NCI-H2171 treated with DMSO at 0.1 percent for 48 hours (cell line): ENCODE measurements around the gene ZSWIM9.

ENCODE experiments used
- DNase-seq: peaks from one replicate; lab custom pipeline; 2025; lab: John Stamatoyannopoulos, UW

Gene ZSWIM9

DNA sequence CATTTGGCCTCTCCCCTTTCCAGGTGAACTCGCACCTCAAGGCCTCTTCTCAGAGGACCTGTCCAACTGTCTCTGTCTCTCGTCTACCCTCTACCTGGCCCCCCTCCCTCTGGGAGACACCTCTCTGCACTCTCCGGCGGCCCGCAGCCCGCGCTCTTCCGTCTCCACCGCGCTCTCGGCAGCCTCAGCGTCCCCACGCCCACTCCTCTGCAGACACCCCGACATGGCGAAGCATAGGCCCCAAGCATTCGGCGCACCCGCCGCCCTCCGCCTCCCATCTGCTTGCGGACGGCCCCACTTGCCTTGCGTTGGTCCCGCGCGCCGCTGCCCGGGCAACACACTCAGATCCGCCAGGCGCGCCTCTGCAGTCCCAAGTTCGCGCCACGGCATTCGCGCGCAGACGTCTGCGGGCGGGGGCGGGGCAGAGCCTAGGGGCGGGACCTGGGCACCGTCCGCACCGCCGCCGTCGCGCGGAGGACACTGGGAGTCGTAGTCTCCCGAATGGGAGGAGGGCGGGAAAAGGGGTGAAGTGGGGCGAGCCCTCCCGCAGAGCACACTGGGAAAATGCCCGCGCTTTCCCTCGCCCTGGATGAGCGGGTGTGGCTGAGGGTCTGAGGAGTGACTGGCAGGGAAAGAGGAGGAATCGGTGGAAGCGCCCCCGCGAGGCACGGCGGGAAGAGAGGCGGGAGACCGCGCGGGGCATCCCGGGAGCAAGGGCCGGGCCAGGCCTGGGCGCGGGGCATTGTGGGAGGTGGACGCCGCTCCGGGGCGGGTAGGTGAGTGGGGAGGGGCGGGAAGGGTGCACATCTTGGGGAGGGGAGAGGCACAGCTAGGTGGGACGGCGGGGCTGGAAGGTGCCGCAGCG is at the start of gene ZSWIM9, which contains the start of gene LIG1:
Gene ZSWIM9 (plus strand): TSS at position 742 of the 865 bp plus-strand sequence. CDS start 1,123 bp downstream, outside the sequence.
Gene LIG1 (minus strand): TSS at position 406 of the 865 bp plus-strand sequence. CDS start 4,778 bp downstream, outside the sequence.
- DNase-seq: peak; percentile 98

DNA sequence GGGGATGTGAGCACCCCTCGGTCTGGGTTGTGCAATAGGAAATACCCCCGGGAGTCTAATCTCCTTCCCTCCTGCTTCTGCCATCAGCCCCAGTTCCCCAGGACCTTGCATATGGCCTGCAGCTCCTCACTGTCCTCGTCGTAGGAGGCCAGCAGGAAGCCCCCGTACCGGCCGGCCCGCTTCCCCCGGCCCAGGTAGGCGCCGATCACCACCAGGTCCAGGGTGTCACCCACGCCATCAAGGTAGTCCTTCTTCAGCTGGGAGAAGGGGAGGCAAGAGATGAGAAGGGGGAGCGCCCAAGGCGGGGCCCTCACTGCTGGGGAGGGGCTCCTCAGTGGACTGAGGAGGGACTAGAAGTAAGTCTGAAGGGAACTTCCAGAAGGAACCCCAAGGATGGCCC is 49.4 kb upstream of the ZSWIM9 start:
- DNase-seq: no peak

DNA sequence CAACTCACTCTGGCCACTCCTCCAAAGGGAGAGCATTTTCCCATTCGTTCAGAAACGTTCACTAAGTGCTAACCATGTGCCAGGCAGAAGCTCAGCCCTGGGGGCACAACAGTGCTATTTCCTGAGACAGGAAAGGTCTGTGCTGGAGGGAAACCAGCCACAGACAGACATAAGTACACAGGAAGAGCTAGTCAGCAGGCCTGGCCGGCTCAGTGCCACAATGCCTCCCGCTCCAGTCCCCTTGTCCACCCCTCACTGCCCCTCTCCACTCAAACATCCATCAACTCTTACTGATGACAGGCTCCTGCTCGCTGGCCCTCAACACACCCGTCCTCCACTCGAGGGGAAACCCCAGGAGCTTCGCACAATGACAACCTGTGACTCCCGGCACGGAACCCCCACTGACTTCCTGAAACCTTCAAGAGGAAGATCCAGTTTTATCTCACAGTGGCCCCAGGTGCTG is 48.5 kb upstream of the ZSWIM9 start:
- no peak for DNase-seq

DNA sequence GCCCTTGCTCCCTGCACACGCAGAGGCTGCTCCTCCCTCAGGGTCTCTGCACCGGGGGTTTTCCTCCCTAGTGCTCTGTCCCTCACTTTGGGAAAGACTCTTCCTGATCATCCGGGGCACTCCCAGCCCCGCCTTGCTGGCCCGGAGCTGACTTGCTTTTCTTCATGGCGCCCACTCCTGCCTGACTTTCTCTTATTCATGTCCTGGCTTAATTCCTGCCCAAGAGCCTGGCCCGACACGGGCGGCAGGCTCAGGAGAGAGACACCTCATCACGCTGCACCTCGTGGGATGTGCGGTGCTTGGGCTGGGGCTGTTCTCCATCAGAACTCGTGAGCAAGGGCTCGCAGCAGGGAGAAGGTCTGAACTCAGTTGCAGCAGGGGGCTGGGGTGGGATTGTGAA is 48.1 kb upstream of the ZSWIM9 start:
- no peak for DNase-seq

DNA sequence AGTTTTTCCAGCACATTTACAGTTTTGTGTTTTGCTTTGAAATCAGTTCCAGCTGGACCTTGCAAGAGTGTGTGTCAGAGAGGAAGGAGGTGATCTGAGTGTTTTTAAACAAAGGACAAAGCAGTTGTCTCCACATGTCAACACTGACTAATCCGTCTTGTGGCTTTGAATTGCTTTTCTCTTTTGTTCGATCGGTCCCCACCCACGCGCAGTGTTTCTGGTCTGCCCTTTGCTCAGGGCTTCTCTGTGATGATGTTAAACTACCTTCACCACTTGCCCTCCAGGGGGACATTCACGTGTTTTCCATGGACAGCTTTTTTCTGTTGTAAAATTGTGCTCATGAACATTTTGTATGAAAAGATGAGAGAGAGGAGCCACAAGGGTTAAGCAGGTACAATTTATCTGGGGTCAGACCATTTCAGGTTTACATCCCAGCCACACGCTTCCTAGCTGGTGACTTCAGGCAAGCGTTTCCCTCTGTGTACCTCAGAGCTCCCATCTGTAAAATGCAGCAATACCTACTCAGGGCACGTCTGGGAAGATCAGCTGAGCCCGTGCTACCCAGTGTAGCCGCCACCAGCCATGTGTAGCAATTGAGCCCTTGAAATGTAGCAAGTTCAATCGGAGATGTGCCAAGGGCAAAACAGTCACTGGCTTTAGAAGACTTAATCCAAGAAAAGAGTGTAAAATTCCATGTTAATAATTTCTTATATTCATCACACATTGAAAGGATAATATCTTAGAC is 46.4 kb upstream of the ZSWIM9 start:
- no peak for DNase-seq

DNA sequence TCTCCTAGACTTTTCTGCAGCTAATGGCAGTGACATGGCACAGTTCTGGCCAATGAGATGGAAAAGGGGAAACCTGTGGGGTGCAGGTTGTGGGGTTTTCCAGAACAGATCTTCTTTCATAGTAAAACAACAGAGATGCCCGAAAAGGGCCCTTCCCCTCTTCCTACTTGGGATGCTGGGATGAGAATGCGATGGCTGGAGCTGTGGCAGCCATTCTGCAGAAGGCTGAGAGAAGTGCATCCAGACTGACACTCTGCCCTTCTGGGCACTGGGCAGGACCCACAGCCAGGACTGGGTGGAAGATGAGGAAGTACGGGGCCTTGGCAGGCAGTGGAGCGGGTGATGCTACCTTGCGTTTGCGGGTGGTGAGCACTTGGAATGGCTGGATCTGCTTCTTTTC is 42.9 kb upstream of the ZSWIM9 start:
- DNase-seq: no peak

DNA sequence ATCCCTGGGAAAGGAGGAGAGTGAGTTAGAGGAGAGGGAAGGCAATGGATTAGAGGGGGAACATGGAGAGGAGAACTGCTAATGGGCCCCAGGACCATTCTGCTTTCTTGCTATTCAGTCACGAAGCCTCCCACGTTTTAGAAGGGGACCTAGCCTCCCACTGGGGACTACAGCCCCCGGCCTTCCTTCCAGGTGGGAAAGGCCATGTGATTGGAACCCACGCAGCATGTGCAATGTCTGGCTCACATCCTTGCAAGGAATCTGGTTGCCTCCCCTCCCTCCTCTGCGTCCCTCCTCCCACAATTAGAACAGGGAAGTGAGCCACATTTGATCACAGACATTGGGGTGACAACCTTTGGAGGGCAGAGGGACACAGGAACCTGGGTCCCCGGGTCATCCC is 37.4 kb upstream of the ZSWIM9 start:
- DNase-seq: no peak

DNA sequence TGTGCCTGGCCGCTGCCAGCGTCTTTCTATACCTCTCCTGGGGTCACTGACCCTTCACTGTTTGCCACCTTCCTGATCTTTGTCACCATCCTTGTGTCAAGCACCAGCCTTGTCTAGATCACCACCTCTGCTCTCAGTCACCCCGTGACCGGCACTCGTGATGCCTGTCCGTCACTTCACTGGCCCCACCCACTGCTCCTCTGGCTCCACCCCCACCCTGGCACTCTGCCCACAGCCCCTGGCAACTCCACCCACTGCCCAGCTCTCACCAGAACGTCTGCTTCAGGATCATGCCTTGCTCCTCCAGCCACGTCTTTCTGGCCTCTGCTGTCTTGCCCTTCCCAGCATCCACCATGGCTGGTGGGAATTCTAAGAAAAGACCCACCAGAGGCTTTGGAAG is 35.1 kb upstream of the ZSWIM9 start:
- DNase-seq: no peak

DNA sequence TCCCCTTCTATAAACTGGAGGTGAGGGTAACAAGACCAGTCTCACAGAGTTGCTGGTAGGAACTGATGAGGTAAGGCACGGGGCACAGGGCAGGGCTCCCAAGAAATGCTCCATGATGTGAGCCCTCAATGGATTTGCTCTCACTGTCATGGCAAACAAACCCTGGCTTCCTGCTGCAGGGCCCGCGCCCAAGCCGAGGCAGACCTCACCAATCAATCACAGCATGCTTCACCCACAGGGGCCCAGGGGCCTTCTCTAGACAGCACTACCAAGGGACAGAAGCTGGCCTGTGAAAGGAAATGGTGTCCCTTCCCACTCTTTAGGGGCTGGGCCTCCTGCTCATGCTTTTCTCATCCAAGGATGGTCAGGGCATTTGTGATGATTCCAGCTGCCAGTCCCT is 33.9 kb upstream of the ZSWIM9 start:
- no peak for DNase-seq

DNA sequence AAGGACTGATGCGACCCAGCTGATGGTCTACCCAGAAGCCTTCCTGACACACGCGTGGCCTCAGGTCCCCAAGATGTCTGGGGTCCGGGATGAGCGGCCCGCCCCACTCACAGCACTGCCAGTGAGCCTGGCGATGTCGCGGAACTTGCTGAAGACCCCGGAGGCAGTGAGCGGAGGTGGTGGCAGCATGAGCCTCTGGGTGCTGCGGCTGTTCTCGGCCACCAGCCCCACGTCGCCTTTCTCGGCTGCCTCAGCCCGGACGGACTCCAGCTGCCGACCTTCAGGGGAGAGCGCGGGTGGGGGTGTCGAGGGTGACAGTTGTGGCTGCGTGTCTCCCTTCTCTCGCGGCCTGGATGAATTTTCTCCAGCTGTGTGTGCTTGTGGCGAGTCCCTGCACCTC is 33.1 kb upstream of the ZSWIM9 start:
- DNase-seq: no peak

DNA sequence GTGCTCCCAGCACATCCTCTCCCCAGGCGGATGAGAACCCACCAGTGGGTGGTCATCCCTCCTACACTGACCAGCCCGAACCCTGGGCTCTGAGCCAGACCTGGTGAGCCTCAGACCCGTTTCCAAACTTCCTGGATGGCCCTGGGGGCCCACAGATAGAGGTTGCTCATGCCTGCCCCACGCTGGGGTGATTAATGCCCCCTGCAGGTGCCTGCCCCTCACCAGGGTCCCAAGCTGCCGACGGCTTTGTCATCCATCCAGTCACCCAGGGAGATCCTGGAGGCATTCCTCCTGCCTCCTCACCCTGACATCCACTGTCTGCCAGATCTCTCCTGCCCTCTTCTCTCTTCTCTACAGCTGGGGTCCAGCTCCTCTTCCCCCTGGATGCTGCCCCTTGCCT is 31.4 kb upstream of the ZSWIM9 start:
- no peak for DNase-seq

DNA sequence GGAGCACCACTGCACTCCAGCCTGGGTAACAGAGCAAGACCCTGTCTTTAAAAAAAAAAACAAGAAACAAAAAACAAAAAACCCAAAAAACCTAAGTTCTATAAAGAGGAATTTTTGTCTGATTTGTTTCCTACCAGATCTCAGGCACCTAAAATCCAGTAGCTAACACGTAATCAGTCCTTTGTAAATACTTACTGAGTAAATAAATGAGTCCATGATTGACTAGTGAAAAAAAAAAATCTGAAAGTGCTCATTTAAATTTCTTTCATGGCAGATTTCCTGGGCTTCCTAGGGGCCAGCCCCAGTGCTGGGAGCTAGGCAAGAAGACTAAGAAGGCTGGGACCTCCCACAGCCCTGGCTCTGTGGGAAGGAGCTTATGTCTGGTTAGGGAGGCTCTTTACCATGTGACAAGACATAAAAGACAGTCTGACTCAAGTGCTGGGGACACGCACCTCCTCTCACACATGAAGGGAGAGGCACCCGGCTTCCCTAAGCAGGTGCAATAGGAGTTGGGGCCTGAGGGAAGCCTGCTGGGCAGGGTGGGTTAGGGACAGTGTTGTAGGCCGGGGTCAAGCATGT is 22.8 kb upstream of the ZSWIM9 start:
- no peak for DNase-seq

DNA sequence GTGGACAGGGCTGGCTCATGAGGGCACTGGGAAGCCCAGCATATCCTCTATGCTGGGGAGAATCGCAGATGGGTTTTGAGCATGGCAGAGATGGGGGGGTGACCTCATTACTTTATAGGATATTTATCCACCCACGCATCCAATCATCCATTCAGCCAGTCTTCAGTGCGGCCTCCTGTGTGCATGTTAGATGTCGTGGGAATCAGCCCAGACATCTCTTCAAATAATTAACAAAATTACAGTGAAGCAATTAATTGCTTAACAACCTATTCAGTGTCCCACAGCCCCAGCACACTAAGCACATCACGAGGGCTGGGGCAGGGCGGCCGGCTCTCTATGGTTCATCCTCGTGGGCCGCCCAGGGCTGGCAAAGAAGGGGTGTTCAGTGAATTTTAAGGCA is 21.9 kb upstream of the ZSWIM9 start:
- DNase-seq: no peak

DNA sequence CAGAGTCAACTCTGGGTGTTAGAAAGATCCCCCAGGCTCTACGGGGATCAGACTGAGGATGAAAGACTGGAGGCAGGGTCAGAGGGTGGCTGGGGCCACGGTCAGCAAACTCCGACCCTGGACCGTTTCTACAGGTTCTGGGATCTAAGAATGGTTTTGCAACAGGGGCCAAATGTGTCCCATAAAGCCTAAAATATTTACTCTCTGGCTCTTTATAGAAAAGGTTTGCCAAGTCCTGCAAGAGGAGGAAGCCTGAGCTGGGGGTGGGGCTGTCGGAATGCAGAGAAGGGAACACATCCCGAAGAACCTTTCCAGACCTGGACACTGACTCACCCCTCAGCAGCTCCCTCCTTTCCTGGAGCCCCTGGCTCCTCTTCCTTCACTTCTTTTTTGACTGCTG is 21.1 kb upstream of the ZSWIM9 start:
- DNase-seq: no peak

DNA sequence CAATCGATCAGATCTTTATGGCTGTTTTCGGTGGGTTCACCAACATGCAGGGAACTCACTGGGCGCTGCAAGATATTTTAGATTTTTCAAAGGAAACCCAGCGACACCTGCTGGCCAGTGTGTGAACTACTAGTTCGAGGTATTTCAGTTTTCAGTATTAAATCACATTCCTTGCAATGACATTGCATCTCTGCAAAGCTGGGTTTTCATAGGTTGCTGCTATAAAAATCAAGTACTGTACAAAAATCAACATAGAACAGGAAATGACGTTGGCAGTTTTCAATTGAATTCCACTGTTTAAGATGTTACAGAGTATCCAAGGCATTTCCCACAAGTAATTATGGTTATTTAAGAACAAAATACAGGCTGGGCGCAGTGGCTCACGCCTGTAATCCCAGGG is 17.9 kb upstream of the ZSWIM9 start:
- peak; percentile 58 for DNase-seq

DNA sequence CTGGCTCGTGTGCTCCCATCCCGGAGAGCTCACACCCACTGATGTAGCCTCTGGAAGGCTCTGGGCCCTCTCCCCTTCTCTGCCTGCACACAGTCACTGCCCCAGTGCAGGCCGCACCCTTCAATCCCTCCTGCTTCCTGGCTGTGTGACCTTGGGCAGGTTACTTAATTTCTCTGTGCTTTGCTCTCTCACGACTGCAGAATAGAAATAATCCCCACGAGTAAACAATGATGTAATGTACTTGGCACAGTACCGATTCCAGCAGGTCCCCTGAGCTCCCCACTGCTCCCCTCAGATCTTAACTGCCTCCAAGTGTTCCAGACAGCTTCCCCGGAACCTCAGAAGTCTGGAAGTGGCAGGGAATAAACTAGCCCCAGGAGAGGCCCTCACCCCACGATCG is 16.5 kb upstream of the ZSWIM9 start:
- DNase-seq: peak; percentile 4

DNA sequence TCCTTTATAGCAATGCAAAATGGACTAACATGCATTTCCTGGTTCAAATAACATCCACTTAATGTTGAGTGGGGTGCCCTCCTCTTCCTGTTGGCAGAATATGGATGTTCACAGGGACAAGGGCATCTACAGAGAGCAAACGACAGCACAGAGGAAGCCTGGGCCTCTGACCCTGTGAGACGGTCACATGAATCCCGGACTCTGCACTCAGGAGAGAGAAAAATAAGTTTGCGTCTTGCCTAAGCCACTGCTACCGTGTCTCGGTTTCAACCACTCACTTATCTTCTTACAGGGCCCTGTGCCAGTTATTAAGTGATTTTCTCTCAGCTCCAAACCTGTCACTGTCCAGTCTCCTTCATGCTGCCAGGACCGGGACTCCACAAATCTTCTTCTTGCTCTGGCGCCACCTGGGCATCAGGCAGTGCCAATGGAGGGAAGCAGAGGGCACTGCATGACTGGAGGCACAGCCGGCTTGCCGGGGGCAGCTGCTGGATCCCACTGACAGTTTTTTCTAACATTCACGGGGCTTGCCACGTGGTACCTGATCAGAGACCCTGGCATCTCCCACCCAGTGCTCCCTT is 12.2 kb upstream of the ZSWIM9 start:
- DNase-seq: no peak

DNA sequence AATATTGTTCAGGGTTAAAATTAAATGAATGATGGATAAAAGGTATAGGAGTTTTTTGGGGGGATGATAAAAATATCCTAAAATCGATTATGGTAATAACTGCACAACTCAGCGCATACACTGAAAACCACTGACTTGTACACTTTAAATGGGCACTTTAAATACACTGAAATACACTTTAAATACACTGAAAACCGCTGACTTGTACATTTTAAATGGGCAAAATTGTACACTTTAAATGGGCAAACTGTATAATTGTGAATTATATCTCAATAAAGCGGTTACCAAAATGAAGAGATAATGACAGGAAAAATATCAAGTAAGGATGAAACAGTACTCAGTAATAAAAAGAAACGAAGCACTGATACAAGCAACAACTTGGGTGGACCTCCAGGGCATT is 1.8 kb upstream of the ZSWIM9 start:
- DNase-seq: no peak

DNA sequence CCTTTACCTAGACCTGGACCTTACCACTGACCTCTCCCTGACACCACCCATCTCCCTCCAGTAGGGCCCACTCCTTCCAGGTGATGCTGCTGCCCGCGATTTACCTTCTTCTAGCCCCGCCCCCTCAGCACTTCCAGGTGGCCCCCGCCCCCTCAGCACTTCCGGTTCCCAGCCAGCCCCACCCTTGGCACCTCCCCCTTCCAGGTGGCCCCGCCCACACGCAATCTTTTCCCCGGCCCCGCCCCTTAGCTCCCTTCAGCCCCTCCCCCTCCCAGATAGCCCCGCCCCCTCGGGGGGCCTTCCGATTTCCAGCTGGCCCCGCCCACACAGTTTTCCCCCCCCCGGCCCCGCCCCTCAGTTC is 922 bp upstream of the ZSWIM9 start:
- peak; percentile 75 for DNase-seq

DNA sequence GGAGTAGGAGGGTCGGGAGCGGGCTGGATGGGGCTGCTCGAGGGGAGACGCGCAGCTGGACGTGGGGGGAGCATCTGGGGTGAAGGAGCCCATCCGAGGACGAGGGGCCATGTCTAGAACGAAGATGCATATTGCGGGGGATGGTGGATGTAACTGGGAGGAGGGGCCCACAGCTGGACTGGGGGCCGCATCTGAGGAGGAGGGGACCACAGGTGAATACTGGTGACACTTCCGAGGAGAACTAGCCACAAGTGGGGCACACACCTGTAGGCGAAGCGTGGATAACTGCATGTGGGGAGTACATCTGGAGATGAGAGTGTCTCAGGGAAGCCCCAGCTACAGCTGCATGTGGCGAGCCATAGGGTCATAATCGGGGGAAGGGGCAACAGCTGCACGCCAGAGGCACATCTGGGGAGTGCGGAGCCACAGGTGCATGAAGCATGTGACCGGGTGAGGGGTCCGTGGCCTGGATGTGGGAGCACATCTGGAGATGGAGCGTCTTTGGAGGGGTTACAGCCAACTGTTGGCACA is 402 bp downstream of the ZSWIM9 start:
- DNase-seq: no peak

DNA sequence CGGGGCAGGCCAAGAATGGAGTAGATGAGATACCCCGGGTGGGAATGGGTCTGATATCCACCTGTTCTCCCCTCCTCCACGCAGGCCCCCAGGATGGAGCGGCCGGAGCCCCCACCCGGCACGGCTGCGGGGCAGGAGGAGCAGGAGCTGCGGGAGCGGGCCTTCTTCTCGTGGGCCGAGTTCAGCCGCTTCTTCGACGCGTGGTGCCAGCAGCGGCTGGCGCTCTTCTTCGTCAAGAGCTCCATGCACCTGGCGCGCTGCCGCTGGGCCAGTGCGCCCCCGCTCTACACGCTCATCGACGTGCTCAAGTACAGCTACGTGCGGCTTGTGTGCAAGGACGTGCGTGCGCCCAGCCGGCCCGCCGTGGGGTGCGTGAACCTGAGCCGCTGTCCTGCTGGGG is 1.2 kb downstream of the ZSWIM9 start:
- no peak for DNase-seq

DNA sequence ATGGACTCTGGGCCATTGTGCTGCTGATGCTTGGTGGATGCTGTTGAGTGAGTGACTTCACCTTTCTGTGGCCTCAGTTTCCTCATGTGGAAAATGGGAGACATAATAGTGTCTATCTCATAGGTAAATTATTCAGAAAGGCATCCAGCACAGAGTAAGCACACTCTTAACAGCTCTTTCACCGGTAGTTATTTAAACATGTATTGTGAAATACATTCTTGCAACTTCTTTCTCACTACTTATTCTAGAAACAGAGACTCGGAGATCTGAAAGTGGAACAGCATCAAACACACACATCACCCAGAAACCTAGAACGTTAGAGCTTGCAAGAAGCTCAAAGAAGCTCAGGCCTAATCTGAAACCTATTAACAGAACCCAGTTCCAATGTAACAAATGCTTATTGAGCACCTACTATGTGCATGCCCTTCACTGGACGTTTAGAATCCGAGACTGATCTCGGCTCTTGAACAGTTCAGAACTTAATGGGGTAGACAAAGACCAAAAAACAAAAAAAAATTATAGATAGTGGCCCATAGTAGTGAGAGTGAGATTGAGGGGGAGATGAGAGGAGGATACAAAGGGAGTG is 4.1 kb downstream of the ZSWIM9 start:
- no peak for DNase-seq
